ELR (cell line): Measurements from ENCODE around the gene CSTB.

ENCODE experiments used
- DNase-seq: peaks from one replicate; pipeline ENCODE4 v3.0.0-alpha.2; 2015; ENCODE audit warnings: low read depth

Gene CSTB

DNA sequence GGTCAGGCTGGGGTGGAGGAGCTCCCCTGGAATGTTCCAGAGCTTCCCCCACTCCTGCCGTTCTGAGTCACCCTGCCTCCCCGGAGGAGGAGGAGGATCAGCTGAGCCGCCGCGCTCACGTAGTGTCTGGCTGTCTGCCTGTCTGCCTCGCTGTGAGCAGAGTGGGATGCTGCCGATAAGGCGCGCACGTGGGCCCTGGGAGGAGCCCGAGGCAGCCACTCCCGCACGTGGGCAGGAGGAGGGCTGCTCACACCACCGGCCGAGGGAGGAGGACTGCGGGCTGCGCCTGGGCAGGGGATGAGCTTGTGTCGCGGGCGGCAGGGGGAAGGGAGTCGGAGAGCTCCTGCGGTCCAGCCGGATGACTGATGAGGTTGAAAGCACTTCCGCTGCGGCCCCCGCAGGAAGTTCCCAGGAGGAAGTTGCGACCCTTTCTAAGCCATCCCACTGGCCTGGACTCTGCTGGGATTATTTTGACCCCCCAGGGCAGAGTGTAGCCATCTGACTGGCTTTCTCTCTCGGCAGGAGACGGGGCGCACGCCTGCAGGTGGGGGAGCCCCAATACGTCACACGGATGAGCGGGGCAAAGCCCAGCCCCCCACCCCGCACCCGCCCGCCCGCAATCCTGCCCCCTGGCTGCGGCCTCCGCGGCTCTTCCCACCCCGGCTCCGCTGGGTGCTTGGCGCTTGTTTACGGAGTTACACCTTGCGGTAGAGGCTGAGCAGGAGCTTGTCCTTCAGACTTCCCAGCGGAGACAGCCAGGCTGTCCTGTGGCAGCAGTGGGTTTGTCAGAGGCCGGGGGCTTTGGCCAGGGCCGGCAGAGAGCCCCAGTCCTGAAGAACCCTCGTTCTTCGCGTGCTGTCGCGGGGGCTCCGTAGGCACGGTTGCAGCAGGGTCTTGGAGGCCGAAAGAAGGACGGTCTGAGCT is 47.4 kb downstream of the CSTB start:
- peak; percentile 96 for DNase-seq

DNA sequence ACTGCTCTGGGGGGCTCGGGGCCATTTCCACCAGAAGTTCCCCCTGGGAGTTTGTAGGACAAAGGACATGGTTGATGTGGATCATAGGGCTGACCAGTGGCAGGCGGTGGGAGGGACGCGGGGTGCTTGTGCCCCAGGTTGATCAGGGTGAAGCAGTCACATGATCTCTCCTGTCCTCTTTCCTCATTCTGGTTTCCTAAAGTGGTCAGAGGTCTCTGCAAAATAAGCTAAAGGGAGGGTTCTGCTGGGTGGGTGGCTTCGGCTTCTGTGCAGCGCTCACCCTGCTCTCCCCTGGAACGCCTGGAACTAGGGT is 48.0 kb downstream of the CSTB start:
- DNase-seq: no peak

DNA sequence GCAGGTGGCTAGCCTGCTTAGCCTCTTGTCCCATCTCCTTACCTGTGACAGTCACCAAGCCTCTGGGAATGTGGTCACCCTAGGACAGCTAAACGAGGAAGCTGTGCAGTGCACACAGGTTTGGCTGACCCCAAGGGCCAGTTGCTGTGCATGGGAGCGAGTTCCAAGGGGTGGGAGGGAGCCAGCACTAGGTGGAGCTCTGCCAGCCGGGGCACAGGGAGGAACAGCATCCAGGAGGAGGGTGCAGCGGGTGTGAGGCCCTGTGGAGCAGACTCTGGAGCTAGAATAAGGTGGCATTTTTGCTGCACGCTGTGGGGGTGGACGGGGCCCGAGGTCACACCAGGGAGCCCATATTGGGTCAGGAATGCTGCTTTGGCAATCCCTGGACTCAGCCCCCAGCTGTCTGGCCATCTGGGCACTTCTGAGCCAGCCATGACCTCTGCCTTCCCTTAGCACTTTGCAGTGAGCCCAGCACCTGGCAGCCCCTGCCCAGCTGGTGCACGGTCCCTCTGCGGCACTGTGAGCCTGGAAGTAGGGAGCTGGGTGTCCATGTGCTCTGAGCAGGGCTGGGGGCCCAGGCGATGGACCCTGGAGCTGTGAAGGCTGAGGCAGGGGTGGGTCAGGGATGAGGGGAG is 48.5 kb downstream of the CSTB start:
- no peak for DNase-seq

DNA sequence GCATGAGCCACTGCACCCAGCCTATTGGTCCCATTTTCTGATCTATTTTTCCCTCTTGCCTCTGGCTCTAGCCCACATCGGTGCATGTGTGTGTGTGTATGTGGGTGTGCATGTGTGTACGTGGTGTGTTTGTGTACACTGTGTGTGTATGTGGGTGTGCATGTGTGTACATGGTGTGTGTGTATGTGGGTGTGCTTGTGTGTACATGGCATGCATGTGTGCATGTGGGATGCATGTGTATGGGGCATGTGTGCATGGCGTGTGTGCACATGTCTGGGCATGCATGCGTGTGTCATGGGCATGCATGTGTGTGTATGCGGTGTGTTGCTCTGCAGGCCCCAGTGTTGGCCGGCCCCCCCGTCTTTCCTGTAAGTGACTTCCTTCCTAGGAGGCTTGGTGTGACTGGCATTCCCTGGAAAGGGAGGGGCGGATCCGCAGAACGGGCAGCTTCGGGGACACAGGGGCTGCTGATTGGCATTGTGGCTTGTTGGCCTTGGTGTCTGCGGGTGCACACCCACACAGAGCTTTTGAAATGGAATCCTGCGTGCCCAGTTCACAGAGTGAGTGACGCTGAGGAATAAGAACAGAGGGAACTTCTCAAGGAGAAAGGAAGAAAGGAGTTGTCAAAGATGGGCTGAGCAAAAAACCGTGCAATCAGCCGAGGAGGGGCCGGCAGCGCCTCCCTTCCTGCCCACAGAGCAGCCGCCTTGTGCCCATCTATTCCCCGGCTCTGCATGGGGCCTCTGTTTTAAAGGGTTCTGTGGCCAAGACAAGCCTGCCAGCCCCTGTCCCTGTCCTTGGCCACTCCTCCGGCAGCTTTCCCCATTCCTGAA is 49.2 kb downstream of the CSTB start:
- no peak for DNase-seq
